Spleen (tissue), 11 donors: ENCODE measurements around the gene PRSS12. TPM values are rescaled to one million over a fixed set of nuclear protein-coding genes. Genes with fewer than 3 reads are reported as not detected.

Experiments used
- DNase-seq: peaks from one replicate; pipeline ENCODE4 v3.0.0-alpha.2; 2020
- H3K27ac ChIP-seq, 8 donors: fragments of 200-600 bp; sonication (generic) in 7 of 8; 1 replicate in 4 of 8; 2 replicates in 4 of 8; pipeline versions ENCODE4 v1.5.0 to v1.8.0; 2016 to 2021; ENCODE audit warnings: inconsistent platforms in 4 of 8, mild to moderate bottlenecking in 4 of 8, moderate library complexity in 1 of 8
- H3K27me3 ChIP-seq, 7 donors: fragments of 200-600 bp; sonication (generic) in 6 of 7; replicated peaks in 1 of 7; 1 replicate in 4 of 7; 2 replicates in 3 of 7; pipeline versions ENCODE4 v1.5.0 to v1.8.0; 2016 to 2021; ENCODE audit warnings: inconsistent platforms in 3 of 7, mild to moderate bottlenecking in 1 of 7
- H3K36me3 ChIP-seq, 6 donors: fragments of 200-600 bp; sonication (generic) in 5 of 6; 1 replicate in 4 of 6; 2 replicates in 2 of 6; pipeline versions ENCODE4 v1.5.0 to v1.8.0; 2016 to 2021; ENCODE audit warnings: inconsistent platforms in 2 of 6
- H3K4me1 ChIP-seq, 6 donors: fragments of 200-600 bp; sonication (generic) in 5 of 6; 1 replicate in 3 of 6; 2 replicates in 3 of 6; pipeline versions ENCODE4 v1.5.0 to v1.8.0; 2016 to 2021; ENCODE audit warnings: inconsistent platforms in 3 of 6
- H3K4me3 ChIP-seq, 8 donors: fragments of 200-600 bp; sonication (generic) in 7 of 8; 1 replicate in 4 of 8; 2 replicates in 4 of 8; pipeline versions ENCODE4 v1.5.0 to v1.8.0; 2016 to 2021; ENCODE audit warnings: inconsistent platforms in 4 of 8, mild to moderate bottlenecking in 4 of 8, moderate library complexity in 2 of 8
- H3K9me3 ChIP-seq, 8 donors: fragments of 200-600 bp; sonication (generic) in 7 of 8; 1 replicate in 4 of 8; 2 replicates in 4 of 8; pipeline versions ENCODE4 v1.5.0 to v1.8.0; 2016 to 2021; ENCODE audit warnings: inconsistent platforms in 4 of 8
- CTCF ChIP-seq, 11 experiments: fragments of 200-600 bp in 7 of 11; fragments of 450-650 bp in 4 of 11; sonication (generic) in 4 of 11; IDR thresholded peaks in 8 of 11; conservative IDR thresholded peaks in 3 of 11; 1 replicate in 7 of 11; 2 replicates in 4 of 11; pipeline versions ENCODE4 v1.4.0 to v1.8.0; 2016 to 2021; ENCODE audit warnings: antibody characterized with exemption in 11 of 11, inconsistent platforms in 4 of 11, mild to moderate bottlenecking in 1 of 11
- POLR2A ChIP-seq, 3 donors: fragments of 450-650 bp; IDR thresholded peaks; one replicate each; pipeline ENCODE4 v1.5.1; 2017; ENCODE audit warnings: antibody characterized with exemption in 3 of 3, mild to moderate bottlenecking in 1 of 3
- POLR2AphosphoS5 ChIP-seq, 3 donors: sonication (generic); formaldehyde crosslinking; IDR thresholded peaks; one replicate each; pipeline ENCODE4 v1.5.1; 2017; ENCODE audit warnings: antibody characterized with exemption in 3 of 3
- WGBS, 5 donors: extraction: QIAGEN DNeasy Blood & Tissue Kit in 3 of 5; methylation state at CpG; one replicate each; pipeline versions ENCODE4 v1.1.5 to v1.1.7; 2013 to 2018; 5-methylcytosine and 5-hydroxymethylcytosine counted together
- intact Hi-C: fragments of 100-400 bp; cut with DNase I; formaldehyde crosslinking; loops from one replicate; pipeline ENCODE4 v1.15.0; 2023; ENCODE audit warnings: low total_unique reads
- polyA plus RNA-seq, 3 donors: library from polyadenylated mRNA; stranded (reverse); fragments of 200-250 nt; gene quantifications; one replicate each; pipeline ENCODE4 v1.2.1, GENCODE V29; 2013
- total RNA-seq, 7 donors: library from RNA; depleted of rRNA in 3 of 7; stranded (reverse); fragments of >200 nt in 3 of 7; fragmentation: NEBNext Ultra II Directional in 4 of 7; extraction: Animal tissue kit (Norgen Biotek cat#: 25700) in 4 of 7; gene quantifications; one replicate each; pipeline versions ENCODE4 v1.1.0 to v1.2.1, GENCODE V29; 2016 to 2021
- donor health status: healthy with polysubstance abuse.
- donor health status: DM: no; HTN: no; CAD: no; lungs with moderate emphysema.
- donor health status: DM: no; HTN: no; CAD: no.
- donor health status: Bipolar disorder and iron deficiency.
- donor health status: healthy.
- donor health status: DM: no; HTN: no; CAD: no.
- donor health status: DM: yes; HTN: yes; CAD: no.

The PRSS12 gene
- total and polyA plus RNA-seq, 10 donors, result 0.03 to 0.44 (median 0.10) TPM; not detected in 5

DNA sequence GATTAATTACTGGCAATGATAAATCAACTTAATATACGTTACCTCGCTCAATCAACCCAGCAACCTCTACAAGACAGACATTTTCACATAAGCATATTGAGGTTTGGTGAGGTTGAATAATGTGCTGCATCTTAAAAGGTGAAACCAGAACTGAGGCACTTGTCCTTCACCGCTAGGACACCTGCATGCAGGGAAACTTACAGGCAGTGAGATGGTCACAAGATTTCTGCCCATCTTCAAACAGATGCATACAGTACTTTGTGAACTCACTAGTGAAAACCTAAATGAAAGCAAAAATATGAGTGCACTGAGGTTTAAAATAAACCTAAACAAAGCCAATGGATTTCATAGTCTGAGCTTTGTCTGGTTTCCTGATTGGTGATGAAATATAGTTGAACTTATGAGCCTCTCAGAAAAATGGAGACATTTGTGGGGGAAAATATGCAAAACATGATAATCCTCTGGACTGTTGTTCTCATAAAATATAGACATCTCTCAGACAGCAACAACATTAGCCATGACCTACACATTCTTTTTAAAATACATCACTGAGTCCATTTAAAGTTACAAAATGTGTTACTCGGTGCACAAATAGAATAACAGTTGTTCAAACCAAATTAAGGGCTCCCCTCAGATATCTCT, 20.9 kb upstream of the PRSS12 start:
- WGBS, 5 donors, result 82 to 93% (median 86%) methylated on average over 4 of the region's 4 CpGs

GRCh38 chr4:118372251-118372650, 19.4 kb upstream of the PRSS12 start:
- Histone ChIP-seq H3K4me1 (no peaks in the 10 kb centered on the region), H3K27ac (no peak overlapping the region), H3K27me3 (peaks cover 0 to 3% (median 0%) of the 10 kb centered on the region in 7 donors), H3K36me3 (no peaks in the 10 kb centered on the region), H3K9me3 (no peaks in the 10 kb centered on the region), H3K4me3 (no peak overlapping the region)
- DNase-seq, result no peak
- WGBS, 5 donors, result 76 to 86% (median 79%) methylated on average over 4 of the region's 4 CpGs
- TF ChIP-seq CTCF (IDR thresholded peaks at IDR 0.05 in 8 of 11, conservative IDR thresholded peaks at IDR 0.05 in 3 of 11) (no peak), POLR2A (IDR thresholded peaks at IDR 0.05) (no peak), POLR2AphosphoS5 (IDR thresholded peaks at IDR 0.05) (no peak)
- intact Hi-C loops, result no loop called here

More for the DNA sequence above, 20.9 kb upstream of the PRSS12 start:
- DNase-seq, result no peak
- H3K27ac ChIP-seq, result no peak overlapping the region
- no peaks in the 10 kb centered on the region for H3K4me1 ChIP-seq
- intact Hi-C loops, result no loop called here
- TF ChIP-seq CTCF (IDR thresholded peaks at IDR 0.05 in 8 of 11, conservative IDR thresholded peaks at IDR 0.05 in 3 of 11) (no peak), POLR2AphosphoS5 (IDR thresholded peaks at IDR 0.05) (no peak), POLR2A (IDR thresholded peaks at IDR 0.05) (no peak)
- H3K4me3 ChIP-seq, result no peak overlapping the region
- H3K27me3 ChIP-seq, result peaks cover 0 to 3% (median 0%) of the 10 kb centered on the region in 7 donors
- H3K36me3 ChIP-seq, result no peaks in the 10 kb centered on the region
- H3K9me3 ChIP-seq, result no peaks in the 10 kb centered on the region

GRCh38 chr4:118369231-118369630, 16.4 kb upstream of the PRSS12 start:
- Histone ChIP-seq H3K9me3 (no peaks in the 10 kb centered on the region), H3K4me3 (no peak overlapping the region), H3K27ac (no peak overlapping the region), H3K36me3 (no peaks in the 10 kb centered on the region), H3K4me1 (no peaks in the 10 kb centered on the region), H3K27me3 (peaks cover 0 to 6% (median 0%) of the 10 kb centered on the region in 7 donors)
- 77 to 88% (median 83%) methylated on average over 6 of the region's 6 CpGs for WGBS, 5 donors
- intact Hi-C loops, result no loop called here
- TF ChIP-seq POLR2AphosphoS5 (IDR thresholded peaks at IDR 0.05) (no peak), POLR2A (IDR thresholded peaks at IDR 0.05) (no peak), CTCF (IDR thresholded peaks at IDR 0.05 in 8 of 11, conservative IDR thresholded peaks at IDR 0.05 in 3 of 11) (no peak)
- no peak for DNase-seq

- TF ChIP-seq POLR2AphosphoS5 (IDR thresholded peaks at IDR 0.05), result no peak
- TF ChIP-seq POLR2A (IDR thresholded peaks at IDR 0.05), result no peak
- TF ChIP-seq CTCF (IDR thresholded peaks at IDR 0.05 in 8 of 11, conservative IDR thresholded peaks at IDR 0.05 in 3 of 11), result no peak
- H3K4me1 ChIP-seq, result no peaks in the 10 kb centered on the region
- 59 to 84% (median 61%) methylated on average over 2 of the region's 2 CpGs for WGBS, 5 donors
- peaks cover 0 to 8% (median 0%) of the 10 kb centered on the region in 7 donors for H3K27me3 ChIP-seq
- intact Hi-C loops, result no loop called here
- no peak overlapping the region for H3K27ac ChIP-seq
- no peak for DNase-seq
- no peak overlapping the region for H3K4me3 ChIP-seq
- H3K9me3 ChIP-seq, result no peaks in the 10 kb centered on the region
- no peaks in the 10 kb centered on the region for H3K36me3 ChIP-seq
These were observed 15.1 kb upstream of the PRSS12 start for GRCh38 chr4:118367872-118368271.
